Stimulated activated CD8-positive, alpha-beta memory T cell treated with anti-CD3 and anti-CD28 coated beads, Interleukin-2, amount 100 ng/mL, for 1 hour (primary cell): ENCODE data around the gene YAE1.

Source experiments
- DNase-seq, 2 donors: peaks; one replicate each; pipeline ENCODE4 v3.0.0-alpha.2; 2020; ENCODE audit warnings: low read depth in 2 of 2

YAE1 gene

GRCh38 chr7:39554583-39555165 lies 11.5 kb upstream of the YAE1 start:
- no peak for DNase-seq

- DNase-seq = no peak
Observed at GRCh38 chr7:39557222-39557621, 9.0 kb upstream of the YAE1 start.

GRCh38 chr7:39557911-39558310 lies 8.3 kb upstream of the YAE1 start:
- DNase-seq = no peak

GRCh38 chr7:39560408-39560807 lies 5.8 kb upstream of the YAE1 start:
- no peak for DNase-seq

- DNase-seq = no peak
Observed at GRCh38 chr7:39560997-39561396, 5.2 kb upstream of the YAE1 start.

- DNase-seq = no peak
Observed at GRCh38 chr7:39565538-39565937, 666 bp upstream of the YAE1 start.

- DNase-seq = no peak
Observed at GRCh38 chr7:39567294-39567693, 1.1 kb downstream of the YAE1 start.

GRCh38 chr7:39574673-39575349 lies 8.6 kb downstream of the YAE1 start:
- no peak for DNase-seq

- DNase-seq = no peak
Observed at GRCh38 chr7:39577229-39577874, 11.1 kb downstream of the YAE1 start.

- peak; percentile 50 to 61 for DNase-seq
Observed at GRCh38 chr7:39580149-39580874, 14.1 kb downstream of the YAE1 start.

GRCh38 chr7:39582536-39582935 lies 16.3 kb downstream of the YAE1 start:
- no peak for DNase-seq

GRCh38 chr7:39583539-39583938 lies 17.3 kb downstream of the YAE1 start:
- DNase-seq = no peak

GRCh38 chr7:39587393-39587792 lies 21.2 kb downstream of the YAE1 start:
- DNase-seq = no peak

- no peak for DNase-seq
Observed at GRCh38 chr7:39588416-39588815, 22.2 kb downstream of the YAE1 start.

GRCh38 chr7:39589323-39590111 lies 23.3 kb downstream of the YAE1 start:
- peak; percentile 17 to 35 for DNase-seq

GRCh38 chr7:39592586-39592985 lies 26.4 kb downstream of the YAE1 start:
- DNase-seq = no peak

GRCh38 chr7:39594988-39595620 lies 28.9 kb downstream of the YAE1 start:
- no peak for DNase-seq

- DNase-seq = no peak
Observed at GRCh38 chr7:39602351-39602750, 36.1 kb downstream of the YAE1 start.

- no peak for DNase-seq
Observed at GRCh38 chr7:39603924-39604323, 37.7 kb downstream of the YAE1 start.

GRCh38 chr7:39605087-39605486 lies 38.9 kb downstream of the YAE1 start:
- no peak for DNase-seq

GRCh38 chr7:39606352-39606751 lies 40.1 kb downstream of the YAE1 start:
- no peak for DNase-seq
